ENCODE measurements around the gene MFSD8. TPM values are rescaled to one million over a fixed set of nuclear protein-coding genes. Genes with fewer than 3 reads are reported as not detected.

MFSD8 gene
- total RNA-seq, 1 donor from 2014 or later = 23.0 TPM

DNA sequence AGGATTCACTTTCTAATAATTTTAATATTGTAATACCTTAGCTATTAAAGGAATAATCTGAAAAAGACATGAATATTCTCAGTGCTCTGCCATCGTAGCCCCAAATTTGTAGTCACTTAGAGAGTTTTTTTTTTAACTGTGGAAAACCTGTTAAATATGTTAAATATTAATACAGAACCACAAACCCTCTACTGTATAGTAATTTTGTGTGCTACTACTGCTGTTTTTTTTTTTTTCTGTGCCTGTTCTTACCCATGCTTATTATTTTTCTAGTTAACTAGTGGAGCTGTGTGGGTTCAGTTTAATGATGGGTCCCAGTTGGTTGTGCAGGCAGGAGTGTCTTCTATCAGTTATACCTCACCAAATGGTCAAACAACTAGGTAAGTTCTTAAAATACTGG, 68.4 kb downstream of the MFSD8 start:
- Histone ChIP-seq H3K4me2 (ENCODE audit: low read length) (no peak overlapping the region), H2AFZ (ENCODE audit: low read depth, low read length) (no peak overlapping the region), H3K27ac (ENCODE audit: low read depth, low read length) (no peak overlapping the region), H3K36me3 (ENCODE audit: insufficient read depth, low read length) (peaks cover 19% of the 10 kb centered on the region), H3K9me3 (ENCODE audit: insufficient read depth, low read depth, low read length) (no peaks in the 10 kb centered on the region), H3K9ac (ENCODE audit: low read length) (no peak overlapping the region), H3K4me3 (ENCODE audit: insufficient read depth, low read depth, low read length) (no peak overlapping the region), H4K20me1 (ENCODE audit: insufficient read depth, low read length) (no peaks in the 10 kb centered on the region), H3K79me2 (ENCODE audit: insufficient read depth, low read length) (no peaks in the 10 kb centered on the region), H3K4me1 (ENCODE audit: insufficient read depth, low read length) (no peaks in the 10 kb centered on the region), H3K27me3 (ENCODE audit: insufficient read depth, low read length) (no peaks in the 10 kb centered on the region)
- Mint-ChIP-seq H3K27me3 (ENCODE audit: low read depth, unreplicated experiment) (no peaks in the 10 kb centered on the region), H3K9me3 (ENCODE audit: unreplicated experiment) (peaks cover 3% of the 10 kb centered on the region), H3K4me1 (ENCODE audit: low read depth, unreplicated experiment) (no peaks in the 10 kb centered on the region), H3K27ac (ENCODE audit: unreplicated experiment) (no peak overlapping the region), H3K4me3 (ENCODE audit: unreplicated experiment) (no peak overlapping the region), H3K36me3 (ENCODE audit: low read depth, unreplicated experiment) (no peaks in the 10 kb centered on the region)
- no peak for TF ChIP-seq EZH2 (IDR thresholded peaks at IDR 0.05; ENCODE audit: insufficient read depth, low read length)
- TF ChIP-seq, protein P1, sequence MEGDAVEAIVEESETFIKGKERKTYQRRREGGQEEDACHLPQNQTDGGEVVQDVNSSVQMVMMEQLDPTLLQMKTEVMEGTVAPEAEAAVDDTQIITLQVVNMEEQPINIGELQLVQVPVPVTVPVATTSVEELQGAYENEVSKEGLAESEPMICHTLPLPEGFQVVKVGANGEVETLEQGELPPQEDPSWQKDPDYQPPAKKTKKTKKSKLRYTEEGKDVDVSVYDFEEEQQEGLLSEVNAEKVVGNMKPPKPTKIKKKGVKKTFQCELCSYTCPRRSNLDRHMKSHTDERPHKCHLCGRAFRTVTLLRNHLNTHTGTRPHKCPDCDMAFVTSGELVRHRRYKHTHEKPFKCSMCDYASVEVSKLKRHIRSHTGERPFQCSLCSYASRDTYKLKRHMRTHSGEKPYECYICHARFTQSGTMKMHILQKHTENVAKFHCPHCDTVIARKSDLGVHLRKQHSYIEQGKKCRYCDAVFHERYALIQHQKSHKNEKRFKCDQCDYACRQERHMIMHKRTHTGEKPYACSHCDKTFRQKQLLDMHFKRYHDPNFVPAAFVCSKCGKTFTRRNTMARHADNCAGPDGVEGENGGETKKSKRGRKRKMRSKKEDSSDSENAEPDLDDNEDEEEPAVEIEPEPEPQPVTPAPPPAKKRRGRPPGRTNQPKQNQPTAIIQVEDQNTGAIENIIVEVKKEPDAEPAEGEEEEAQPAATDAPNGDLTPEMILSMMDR (IDR thresholded peaks at IDR 0.05; ENCODE audit: insufficient read depth, low read depth, low read length) = no peak
- no peak for FAIRE-seq
- DNase-seq (ENCODE audit: low read depth) = no peak

- Mint-ChIP-seq H3K4me3 (ENCODE audit: unreplicated experiment) (no peak overlapping the region), H3K9me3 (ENCODE audit: unreplicated experiment) (peaks cover 3% of the 10 kb centered on the region)
- peaks cover 21% of the 10 kb centered on the region for H3K36me3 ChIP-seq (ENCODE audit: insufficient read depth, low read length)
Measured at GRCh38 chr4:127896069-127896468, 68.9 kb downstream of the MFSD8 start.

DNA sequence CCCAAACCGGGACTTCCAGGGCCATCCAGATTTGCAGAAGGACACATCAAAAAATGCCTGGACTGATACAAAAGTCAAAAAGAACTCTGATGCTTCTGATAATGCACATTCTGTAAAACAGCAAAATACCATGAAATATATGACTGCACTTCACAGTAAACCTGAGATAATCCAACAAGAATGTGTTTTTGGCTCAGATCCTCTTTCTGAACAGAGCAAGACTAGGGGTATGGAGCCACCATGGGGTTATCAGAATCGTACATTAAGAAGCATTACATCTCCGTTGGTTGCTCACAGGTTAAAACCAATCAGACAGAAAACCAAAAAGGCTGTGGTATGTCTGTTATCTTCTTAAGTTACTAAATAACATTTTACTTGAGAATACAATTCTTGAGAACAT, 75.1 kb downstream of the MFSD8 start:
- Mint-ChIP-seq H3K9me3 (ENCODE audit: unreplicated experiment) (no peaks in the 10 kb centered on the region), H3K36me3 (ENCODE audit: low read depth, unreplicated experiment) (no peaks in the 10 kb centered on the region), H3K4me1 (ENCODE audit: low read depth, unreplicated experiment) (no peaks in the 10 kb centered on the region), H3K27ac (ENCODE audit: unreplicated experiment) (no peak overlapping the region), H3K27me3 (ENCODE audit: low read depth, unreplicated experiment) (no peaks in the 10 kb centered on the region), H3K4me3 (ENCODE audit: unreplicated experiment) (no peak overlapping the region)
- Histone ChIP-seq H3K27me3 (ENCODE audit: insufficient read depth, low read length) (no peaks in the 10 kb centered on the region), H3K4me3 (ENCODE audit: insufficient read depth, low read depth, low read length) (no peak overlapping the region), H3K9ac (ENCODE audit: low read length) (no peak overlapping the region), H3K36me3 (ENCODE audit: insufficient read depth, low read length) (peaks cover 27% of the 10 kb centered on the region), H3K27ac (ENCODE audit: low read depth, low read length) (no peak overlapping the region), H2AFZ (ENCODE audit: low read depth, low read length) (peak overlapping the region; percentile 49), H3K79me2 (ENCODE audit: insufficient read depth, low read length) (peaks cover 17% of the 10 kb centered on the region), H3K4me1 (ENCODE audit: insufficient read depth, low read length) (no peaks in the 10 kb centered on the region), H4K20me1 (ENCODE audit: insufficient read depth, low read length) (no peaks in the 10 kb centered on the region), H3K4me2 (ENCODE audit: low read length) (no peak overlapping the region), H3K9me3 (ENCODE audit: insufficient read depth, low read depth, low read length) (no peaks in the 10 kb centered on the region)
- DNase-seq (ENCODE audit: low read depth) (peak; percentile 13), FAIRE-seq (peak; percentile 17)
- no peak for TF ChIP-seq EZH2 (IDR thresholded peaks at IDR 0.05; ENCODE audit: insufficient read depth, low read length)
- TF ChIP-seq, protein P1 (IDR thresholded peaks at IDR 0.05; ENCODE audit: insufficient read depth, low read depth, low read length) = no peak

More at GRCh38 chr4:127896069-127896468, 68.9 kb downstream of the MFSD8 start:
- FAIRE-seq (no peak), DNase-seq (ENCODE audit: low read depth) (no peak)
- Histone ChIP-seq H3K4me1 (ENCODE audit: insufficient read depth, low read length) (no peaks in the 10 kb centered on the region), H2AFZ (ENCODE audit: low read depth, low read length) (no peak overlapping the region), H3K9me3 (ENCODE audit: insufficient read depth, low read depth, low read length) (no peaks in the 10 kb centered on the region), H3K79me2 (ENCODE audit: insufficient read depth, low read length) (no peaks in the 10 kb centered on the region), H3K27me3 (ENCODE audit: insufficient read depth, low read length) (no peaks in the 10 kb centered on the region), H4K20me1 (ENCODE audit: insufficient read depth, low read length) (no peaks in the 10 kb centered on the region), H3K4me3 (ENCODE audit: insufficient read depth, low read depth, low read length) (no peak overlapping the region), H3K9ac (ENCODE audit: low read length) (no peak overlapping the region), H3K4me2 (ENCODE audit: low read length) (no peak overlapping the region), H3K27ac (ENCODE audit: low read depth, low read length) (no peak overlapping the region)
- Mint-ChIP-seq H3K4me1 (ENCODE audit: low read depth, unreplicated experiment) (no peaks in the 10 kb centered on the region), H3K27ac (ENCODE audit: unreplicated experiment) (no peak overlapping the region), H3K36me3 (ENCODE audit: low read depth, unreplicated experiment) (no peaks in the 10 kb centered on the region), H3K27me3 (ENCODE audit: low read depth, unreplicated experiment) (no peaks in the 10 kb centered on the region)
- TF ChIP-seq, protein P1 (IDR thresholded peaks at IDR 0.05; ENCODE audit: insufficient read depth, low read depth, low read length) = no peak
- no peak for TF ChIP-seq EZH2 (IDR thresholded peaks at IDR 0.05; ENCODE audit: insufficient read depth, low read length)
